Karpas-422 (cell line): ENCODE results near the gene NECTIN4. TPM values are rescaled to one million over a fixed set of nuclear protein-coding genes. Genes with fewer than 3 reads are reported as not detected.

Experiments
- DNase-seq: peaks from one replicate; pipeline ENCODE4 v3.0.0-alpha.2; 2015
- H2AFZ ChIP-seq: fragments of 200-600 bp; sonication (generic); 2 replicates; pipeline ENCODE4 v1.6.1; 2014; ENCODE audit warnings: antibody characterized with exemption, low read length, mixed read lengths
- H3K27ac ChIP-seq: fragments of 200-600 bp; sonication (generic); 2 replicates; pipeline ENCODE4 v1.5.1; 2014; ENCODE audit warnings: mild to moderate bottlenecking, low read length, moderate library complexity
- H3K27me3 ChIP-seq: fragments of 200-600 bp; sonication (generic); 2 replicates; pipeline ENCODE4 v1.6.1; 2014; ENCODE audit warnings: low read length, mixed read lengths
- H3K36me3 ChIP-seq: fragments of 200-600 bp; sonication (generic); 2 replicates; pipeline ENCODE4 v1.6.1; 2014; ENCODE audit warnings: low read length, mixed read lengths; ENCODE audit not compliant: insufficient read depth
- H3K4me1 ChIP-seq: fragments of 200-600 bp; sonication (generic); 2 replicates; pipeline ENCODE4 v1.6.1; 2014; ENCODE audit warnings: mild to moderate bottlenecking, low read length, mixed read lengths
- H3K4me2 ChIP-seq: fragments of 200-600 bp; sonication (generic); 2 replicates; pipeline ENCODE4 v1.6.1; 2014; ENCODE audit warnings: low read length, low read depth, mild to moderate bottlenecking; ENCODE audit not compliant: poor library complexity, severe bottlenecking
- H3K4me3 ChIP-seq: fragments of 200-600 bp; sonication (generic); 2 replicates; pipeline ENCODE4 v1.5.1; 2014; ENCODE audit warnings: mild to moderate bottlenecking, antibody characterized with exemption, low read length, mixed read lengths
- H3K79me2 ChIP-seq: fragments of 200-600 bp; sonication (generic); 2 replicates; pipeline ENCODE4 v1.6.1; 2014; ENCODE audit warnings: mild to moderate bottlenecking, low read length, mixed read lengths
- H3K9ac ChIP-seq: fragments of 200-600 bp; sonication (generic); 2 replicates; pipeline ENCODE4 v1.6.0; 2014; ENCODE audit warnings: low read length
- H3K9me2 ChIP-seq: fragments of 200-600 bp; sonication (generic), shearing (Covaris generic); replicated peaks from 2 replicates; pipeline ENCODE4 v1.6.0; 2014; ENCODE audit warnings: mild to moderate bottlenecking, low read length, moderate library complexity; ENCODE audit not compliant: insufficient read depth
- H3K9me3 ChIP-seq: fragments of 300-700, 200-600 bp; sonication (generic); 2 replicates; pipeline ENCODE4 v1.6.1; 2014; ENCODE audit warnings: low read length, mixed read lengths
- H4K20me1 ChIP-seq: fragments of 200-600 bp; sonication (generic); 2 replicates; pipeline ENCODE4 v1.6.1; 2014; ENCODE audit warnings: mild to moderate bottlenecking, antibody characterized with exemption, low read length, low read depth; ENCODE audit not compliant: insufficient read depth
- total RNA-seq: library from RNA; depleted of rRNA; stranded (reverse); fragments of >200 nt; shearing (Covaris generic); gene quantifications from 2 replicates; pipeline ENCODE4 v1.2.3, GENCODE V29; 2014; ENCODE audit warnings: low replicate concordance

NECTIN4 gene
- total RNA-seq, 1 experiment from 2014 or later = not detected

- H3K9ac ChIP-seq = peak overlapping the region; percentile 81
- peak overlapping the region; percentile 97 for H3K4me2 ChIP-seq
- H3K4me3 ChIP-seq = peak overlapping the region; percentile 84
- H3K79me2 ChIP-seq = peaks cover 11% of the 10 kb centered on the region
- no peaks in the 10 kb centered on the region for H3K27me3 ChIP-seq
- peak; percentile 52 for DNase-seq
- no peak overlapping the region for H2AFZ ChIP-seq
- H3K27ac ChIP-seq = no peak overlapping the region
- H4K20me1 ChIP-seq = no peaks in the 10 kb centered on the region
- peaks cover 10% of the 10 kb centered on the region; the same call in 1 of the 2 replicates for H3K36me3 ChIP-seq
- H3K9me2 ChIP-seq = no peaks in the 10 kb centered on the region
- H3K4me1 ChIP-seq = peaks cover 21% of the 10 kb centered on the region
- no peaks in the 10 kb centered on the region for H3K9me3 ChIP-seq
Observed at GRCh38 chr1:161099090-161099802, 9.9 kb upstream of the NECTIN4 start.

- peak within 1 kb of the TSS; percentile 81 for H3K9ac ChIP-seq
- peak within 1 kb of the TSS; percentile 71 for H3K27ac ChIP-seq
- peaks cover 4% of the 10 kb centered on the region; the same call in 1 of the 2 replicates for H3K79me2 ChIP-seq
- no peaks in the 10 kb centered on the region for H3K27me3 ChIP-seq
- H2AFZ ChIP-seq = peak within 1 kb of the TSS; percentile 75
- H3K36me3 ChIP-seq = peaks cover 10% of the 10 kb centered on the region; the same call in 1 of the 2 replicates
- H4K20me1 ChIP-seq = no peaks in the 10 kb centered on the region
- H3K4me2 ChIP-seq = peak within 1 kb of the TSS; percentile 97
- DNase-seq = peak; percentile 95
- H3K4me1 ChIP-seq = peaks cover 21% of the 10 kb centered on the region
- no peaks in the 10 kb centered on the region for H3K9me2 ChIP-seq
- H3K4me3 ChIP-seq = peak within 1 kb of the TSS; percentile 84
- no peaks in the 10 kb centered on the region for H3K9me3 ChIP-seq
Observed at GRCh38 chr1:161098210-161099068, 9.1 kb upstream of the NECTIN4 start, which contains the start of gene KLHDC9. TSS of gene KLHDC9 (plus strand) at chr1:161098361. CDS start at chr1:161098536, 175 bp downstream.

- H3K4me2 ChIP-seq = no peak overlapping the region
- no peaks in the 10 kb centered on the region for H3K9me3 ChIP-seq
- no peaks in the 10 kb centered on the region for H3K27me3 ChIP-seq
- H3K9ac ChIP-seq = no peak overlapping the region
- peaks cover 5% of the 10 kb centered on the region; the same call in 1 of the 2 replicates for H3K36me3 ChIP-seq
- no peaks in the 10 kb centered on the region for H3K79me2 ChIP-seq
- H3K4me3 ChIP-seq = no peak overlapping the region
- DNase-seq = no peak
- peaks cover 21% of the 10 kb centered on the region for H3K4me1 ChIP-seq
- no peaks in the 10 kb centered on the region for H3K9me2 ChIP-seq
- no peak overlapping the region for H3K27ac ChIP-seq
- no peaks in the 10 kb centered on the region for H4K20me1 ChIP-seq
- H2AFZ ChIP-seq = no peak overlapping the region
Observed at GRCh38 chr1:161096530-161096929, 7.2 kb upstream of the NECTIN4 start.

GRCh38 chr1:161096015-161096414, 6.7 kb upstream of the NECTIN4 start:
- no peak for DNase-seq
- Histone ChIP-seq H3K36me3 (peaks cover 5% of the 10 kb centered on the region; the same call in 1 of the 2 replicates), H3K4me2 (no peak overlapping the region), H3K27me3 (no peaks in the 10 kb centered on the region), H2AFZ (no peak overlapping the region), H3K4me3 (no peak overlapping the region), H3K4me1 (peaks cover 21% of the 10 kb centered on the region), H3K9ac (no peak overlapping the region), H4K20me1 (no peaks in the 10 kb centered on the region), H3K9me3 (no peaks in the 10 kb centered on the region), H3K27ac (no peak overlapping the region), H3K79me2 (no peaks in the 10 kb centered on the region), H3K9me2 (no peaks in the 10 kb centered on the region)

GRCh38 chr1:161095230-161095629, 5.9 kb upstream of the NECTIN4 start:
- H3K36me3 ChIP-seq = peaks cover 4% of the 10 kb centered on the region; the same call in 1 of the 2 replicates

GRCh38 chr1:161094481-161094880, 5.1 kb upstream of the NECTIN4 start:
- Histone ChIP-seq H3K79me2 (no peaks in the 10 kb centered on the region), H3K27me3 (no peaks in the 10 kb centered on the region), H3K4me2 (no peak overlapping the region), H3K36me3 (no peaks in the 10 kb centered on the region), H4K20me1 (no peaks in the 10 kb centered on the region), H3K4me1 (peaks cover 19% of the 10 kb centered on the region), H3K9me3 (no peaks in the 10 kb centered on the region), H2AFZ (no peak overlapping the region), H3K27ac (no peak overlapping the region), H3K9me2 (no peaks in the 10 kb centered on the region), H3K9ac (no peak overlapping the region), H3K4me3 (no peak overlapping the region)
- DNase-seq = no peak

More at GRCh38 chr1:161095230-161095629, 5.9 kb upstream of the NECTIN4 start:
- DNase-seq = no peak
- no peaks in the 10 kb centered on the region for H3K27me3 ChIP-seq
- H4K20me1 ChIP-seq = no peaks in the 10 kb centered on the region
- no peaks in the 10 kb centered on the region for H3K79me2 ChIP-seq
- no peak overlapping the region for H2AFZ ChIP-seq
- H3K4me2 ChIP-seq = no peak overlapping the region
- no peak overlapping the region for H3K4me3 ChIP-seq
- no peaks in the 10 kb centered on the region for H3K9me3 ChIP-seq
- no peak overlapping the region for H3K9ac ChIP-seq
- H3K9me2 ChIP-seq = no peaks in the 10 kb centered on the region
- no peak overlapping the region for H3K27ac ChIP-seq
- peaks cover 21% of the 10 kb centered on the region for H3K4me1 ChIP-seq

GRCh38 chr1:161092621-161093028, 3.3 kb upstream of the NECTIN4 start:
- Histone ChIP-seq H3K4me3 (no peak overlapping the region), H3K9me2 (no peaks in the 10 kb centered on the region), H3K36me3 (no peaks in the 10 kb centered on the region), H3K4me2 (no peak overlapping the region), H3K9me3 (no peaks in the 10 kb centered on the region), H3K27ac (no peak overlapping the region), H3K27me3 (no peaks in the 10 kb centered on the region), H2AFZ (no peak overlapping the region), H3K79me2 (no peaks in the 10 kb centered on the region), H3K4me1 (peaks cover 4% of the 10 kb centered on the region), H4K20me1 (no peaks in the 10 kb centered on the region), H3K9ac (no peak overlapping the region)
- DNase-seq = no peak
